Stimulated activated CD8-positive, alpha-beta memory T cell treated with anti-CD3 and anti-CD28 coated beads, Interleukin-7, amount 100 ng/mL, for 1 hour (primary cell): ENCODE results near the gene SCAF4.
"Not testable (repeated sequence)": the region's sequence is repeated elsewhere in the genome, so short reads cannot be mapped to it uniquely, and the experiment has no call there.

ENCODE experiments used
- DNase-seq, 2 donors: peaks; one replicate each; pipeline ENCODE4 v3.0.0-alpha.2; 2020; ENCODE audit warnings: low read depth in 2 of 2

Gene SCAF4

DNA sequence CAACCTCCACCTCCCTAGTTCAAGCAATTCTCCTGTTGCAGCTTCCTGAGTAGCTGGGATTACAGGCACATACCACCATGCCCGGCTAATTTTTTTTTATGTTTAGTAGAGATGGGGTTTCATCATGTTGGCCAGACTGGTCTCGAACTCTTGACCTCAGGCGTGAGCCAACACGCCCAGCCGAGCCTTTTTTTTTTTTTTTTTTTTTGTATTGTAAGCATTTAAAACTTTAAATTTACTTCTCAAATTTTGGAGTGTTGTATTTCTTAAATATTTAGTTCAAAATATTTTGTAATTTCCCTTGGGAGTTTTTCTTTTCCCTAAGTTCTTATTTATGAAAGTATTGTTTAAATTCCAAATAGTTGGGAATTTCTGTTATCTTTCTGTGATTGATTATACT lies 9.2 kb upstream of the SCAF4 start:
- DNase-seq, result no peak

DNA sequence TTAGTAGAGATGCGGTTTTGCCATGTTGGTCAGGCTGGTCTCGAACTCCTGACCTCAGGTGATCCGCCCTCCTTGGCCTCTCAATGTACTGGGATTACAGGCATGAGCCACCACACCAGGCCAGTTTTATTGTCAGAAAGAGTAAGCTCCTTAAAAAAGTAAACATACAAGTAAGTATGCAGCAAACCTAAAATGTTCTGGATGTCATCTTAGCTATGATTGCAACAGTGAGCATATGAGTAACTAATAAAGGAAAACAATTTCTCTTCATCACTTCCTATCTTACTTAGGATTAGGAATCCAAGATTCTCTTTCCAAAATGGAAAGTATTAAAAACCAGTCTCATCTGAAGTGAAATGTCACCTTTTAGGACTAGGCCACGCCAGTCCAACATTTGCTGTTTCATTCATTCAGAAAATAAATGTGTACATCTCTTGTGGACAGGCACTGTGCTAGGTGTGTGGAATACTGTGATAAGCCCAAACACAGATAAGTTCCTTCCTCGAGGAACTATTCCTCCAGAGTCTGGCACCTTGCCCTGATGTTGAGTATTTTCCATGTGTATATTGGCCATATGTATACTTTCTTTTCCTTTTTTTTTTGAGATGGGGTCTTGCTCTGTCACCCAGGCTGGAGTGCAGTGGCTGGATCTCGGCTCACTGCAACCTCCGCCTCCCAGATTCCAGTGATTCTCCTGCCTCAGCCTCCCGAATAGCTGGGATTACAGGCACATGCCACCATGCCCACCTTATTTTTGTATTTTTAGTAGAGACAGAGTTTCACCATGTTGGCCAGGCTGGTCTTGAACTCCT lies 5.9 kb upstream of the SCAF4 start:
- not testable (repeated sequence) for DNase-seq

DNA sequence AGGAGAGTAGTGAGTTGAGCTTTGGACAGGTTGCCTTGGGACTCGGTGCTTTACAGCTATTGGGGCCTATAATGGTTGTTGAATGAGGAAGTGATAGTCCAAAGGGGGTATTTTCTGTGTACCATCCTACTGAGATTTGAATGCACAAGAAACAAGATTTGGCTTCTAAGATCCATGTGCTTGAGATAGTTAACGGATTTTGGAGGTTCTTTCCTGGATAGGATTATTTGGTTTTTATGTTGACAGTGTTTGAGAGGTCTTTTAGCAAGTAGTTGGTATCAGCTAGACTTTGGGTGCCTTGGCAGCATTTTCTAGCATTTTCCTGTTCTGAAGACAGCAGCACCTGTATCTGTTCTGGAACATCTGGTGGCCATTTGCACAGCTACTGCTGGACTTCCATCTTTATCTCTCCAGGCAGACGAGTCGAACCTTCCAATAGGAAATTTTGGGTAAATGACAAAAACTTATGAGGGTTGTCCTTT lies 3.6 kb upstream of the SCAF4 start:
- DNase-seq, result no peak

DNA sequence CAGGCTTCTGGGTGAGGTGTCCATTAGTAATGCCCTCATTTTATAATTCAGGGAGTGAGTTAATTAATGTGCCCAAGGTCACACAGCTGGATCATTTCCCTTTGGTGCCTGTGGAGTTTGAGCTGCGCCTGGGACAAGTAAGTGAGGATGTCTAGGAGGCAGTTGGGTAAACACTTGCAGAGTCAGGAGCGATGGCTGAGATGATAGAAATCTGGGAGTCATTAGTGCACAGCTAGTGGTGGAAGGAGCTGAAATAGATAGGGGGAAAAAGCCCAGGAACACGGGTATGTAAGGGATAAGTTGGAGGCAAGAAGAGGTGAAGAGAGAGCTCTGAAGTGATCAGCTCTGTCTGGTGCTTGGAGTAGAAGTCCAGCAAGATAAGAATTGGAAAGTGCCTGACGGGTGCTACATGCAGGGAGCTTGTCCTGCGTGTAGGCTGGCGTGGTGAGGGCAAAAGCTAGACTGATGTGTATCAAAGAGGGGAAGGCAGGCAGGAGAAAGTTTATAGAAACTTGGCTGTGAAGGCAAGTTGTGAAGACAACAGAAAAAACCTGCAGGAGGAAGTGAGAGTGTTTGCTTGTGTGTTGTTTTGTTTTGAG lies 1.7 kb upstream of the SCAF4 start:
- no peak for DNase-seq

DNA sequence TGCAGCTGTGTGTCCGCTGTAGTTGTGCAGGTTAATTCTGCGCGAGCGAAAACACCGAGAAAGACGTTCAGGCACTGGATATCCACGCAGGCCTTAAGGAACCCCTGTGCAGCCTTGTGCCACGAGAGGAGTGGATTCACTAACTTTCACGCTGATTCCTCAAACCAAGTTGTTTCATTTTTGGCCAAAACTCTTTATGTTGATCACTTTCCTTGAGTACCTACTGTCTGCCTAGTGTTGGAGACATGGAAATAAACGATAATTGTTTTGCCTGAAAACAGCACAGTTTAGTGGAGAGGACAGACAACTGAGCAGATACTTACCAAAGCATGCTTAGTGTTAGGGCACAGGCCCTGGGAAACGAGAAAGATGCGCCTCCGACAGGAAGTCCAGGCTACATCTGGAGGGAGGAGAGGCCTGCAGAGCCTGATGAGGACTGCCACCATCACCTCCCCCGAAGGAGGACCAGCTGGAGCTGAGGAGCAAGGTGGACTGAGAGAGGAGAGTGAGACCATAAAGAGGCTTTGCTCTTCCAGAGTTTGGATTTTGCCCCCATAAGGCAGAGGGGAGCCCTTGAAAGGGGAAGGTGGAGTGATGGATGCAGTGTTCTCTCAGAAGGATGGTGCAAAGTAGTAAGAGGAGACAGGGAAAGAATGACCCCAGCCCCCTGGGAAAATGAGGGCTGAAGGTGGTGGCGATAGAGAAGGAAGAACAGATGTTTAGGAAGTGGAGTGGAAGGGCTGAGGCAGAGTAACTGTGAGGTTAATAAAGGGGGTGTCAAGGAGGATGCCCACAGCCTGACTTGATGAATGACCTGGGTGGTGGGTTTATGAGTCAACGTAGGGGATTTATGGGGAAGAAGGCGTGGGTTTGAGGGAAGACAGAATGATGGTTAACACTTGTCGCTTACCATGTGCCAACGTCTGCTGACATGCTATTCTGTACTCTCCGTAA lies 956 bp upstream of the SCAF4 start:
- DNase-seq, result no peak

DNA sequence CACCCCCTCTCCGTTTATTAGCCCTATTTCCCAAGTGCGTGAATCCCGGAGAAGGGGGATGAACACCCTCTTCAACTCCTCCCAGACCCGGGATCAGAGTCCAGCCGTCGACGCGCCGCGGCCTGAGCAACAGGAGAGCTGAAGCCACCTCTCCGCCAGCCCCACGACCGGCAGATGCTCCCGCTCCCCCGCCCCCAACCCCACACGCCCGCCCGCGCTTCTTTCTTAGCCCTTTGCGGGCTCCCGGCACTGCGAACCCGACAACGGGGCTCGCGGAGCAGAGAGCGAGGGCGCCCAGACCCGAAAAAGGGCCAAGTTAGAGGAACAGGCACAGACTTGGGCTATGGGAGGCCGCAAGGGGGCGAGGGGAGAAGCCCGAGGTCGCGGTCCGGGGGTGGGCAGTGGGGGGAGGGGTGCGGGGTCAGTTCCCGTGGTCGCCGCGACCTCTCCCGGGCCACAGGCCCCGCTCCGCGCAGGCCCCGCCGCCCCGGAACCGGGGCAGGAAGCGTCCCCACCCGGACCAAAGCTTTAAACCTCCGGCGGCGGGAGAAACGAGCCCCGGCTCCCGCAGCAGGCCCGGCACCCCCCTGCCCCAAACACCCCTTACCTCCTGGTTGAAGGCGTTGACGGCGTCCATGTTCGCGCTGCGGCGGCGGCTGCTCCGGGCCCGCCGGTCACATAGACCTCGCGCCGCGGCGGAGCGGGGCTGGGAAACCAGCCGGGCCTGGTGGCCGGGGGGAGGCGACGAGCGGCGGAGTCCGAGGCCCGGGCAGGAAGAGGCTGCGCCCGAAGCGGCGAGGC lies 662 bp downstream of the SCAF4 start:
- DNase-seq, result peak in 1 of 2 donors; percentile 10

DNA sequence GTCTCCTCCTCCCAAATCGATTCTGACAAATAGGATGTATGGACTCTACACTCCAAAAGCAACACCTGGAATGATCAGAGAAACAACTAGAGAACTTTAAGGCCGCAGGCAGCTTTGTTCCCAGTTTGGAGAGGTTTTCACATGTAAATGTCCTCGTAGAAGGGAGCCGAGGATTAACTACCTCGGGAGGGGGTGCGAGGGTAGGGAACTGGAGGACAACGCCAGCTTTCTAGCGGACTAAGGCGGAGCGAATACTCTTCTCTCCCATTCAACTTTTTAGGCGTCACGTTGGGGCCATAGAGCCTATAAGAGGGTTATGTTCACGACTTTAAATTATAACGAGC lies 1.2 kb downstream of the SCAF4 start:
- no peak for DNase-seq

DNA sequence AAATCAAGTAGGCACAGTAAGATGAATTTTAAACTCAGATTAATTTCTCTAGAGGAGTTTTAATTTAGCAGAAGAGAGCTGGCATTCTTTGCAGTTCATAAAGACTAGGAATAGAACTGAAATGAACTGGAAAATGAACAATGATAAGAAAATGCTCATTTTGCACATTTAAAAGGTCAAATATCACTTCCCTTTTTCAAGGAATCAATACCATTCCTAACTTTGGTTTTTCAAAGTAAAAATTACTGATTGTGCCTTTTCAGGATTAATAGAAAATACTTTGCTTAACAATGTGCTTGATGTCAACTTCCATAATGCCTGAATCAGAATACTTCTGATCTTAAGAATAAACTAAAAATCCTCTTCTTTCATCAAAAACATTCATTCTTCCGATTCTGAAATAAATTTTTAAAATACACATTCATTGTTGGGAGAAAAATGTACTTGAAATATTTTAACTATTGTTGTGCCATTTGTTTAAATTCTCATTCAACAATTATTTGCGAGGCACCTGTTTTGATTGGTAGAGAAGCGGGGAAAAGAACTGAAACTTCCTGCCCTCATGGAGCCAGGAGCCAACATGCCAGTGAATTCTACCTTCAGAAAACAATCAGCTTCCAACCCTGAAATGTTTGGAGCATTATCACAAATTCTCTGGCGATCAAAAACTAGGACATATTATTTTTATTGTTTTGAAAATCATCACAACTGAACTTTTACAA lies 2.1 kb downstream of the SCAF4 start:
- DNase-seq, result no peak

DNA sequence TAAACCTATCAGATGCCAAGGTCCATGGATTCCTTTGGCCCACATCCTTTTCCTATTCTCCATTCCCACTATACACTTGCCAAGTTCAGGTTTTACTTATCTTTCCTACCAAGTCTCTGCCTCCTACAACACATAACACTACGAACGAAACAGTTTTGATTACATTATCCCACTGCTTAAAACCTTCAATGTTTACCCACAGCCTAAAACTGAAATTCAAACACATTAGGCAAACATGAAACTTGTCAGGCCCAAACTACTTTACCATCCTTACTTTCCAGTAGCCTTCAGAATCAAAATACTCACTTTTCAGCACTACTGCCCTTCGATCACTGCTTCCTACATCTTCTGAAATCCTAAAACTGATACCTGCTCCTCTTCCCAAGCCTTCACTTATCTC lies 3.0 kb downstream of the SCAF4 start:
- no peak for DNase-seq

DNA sequence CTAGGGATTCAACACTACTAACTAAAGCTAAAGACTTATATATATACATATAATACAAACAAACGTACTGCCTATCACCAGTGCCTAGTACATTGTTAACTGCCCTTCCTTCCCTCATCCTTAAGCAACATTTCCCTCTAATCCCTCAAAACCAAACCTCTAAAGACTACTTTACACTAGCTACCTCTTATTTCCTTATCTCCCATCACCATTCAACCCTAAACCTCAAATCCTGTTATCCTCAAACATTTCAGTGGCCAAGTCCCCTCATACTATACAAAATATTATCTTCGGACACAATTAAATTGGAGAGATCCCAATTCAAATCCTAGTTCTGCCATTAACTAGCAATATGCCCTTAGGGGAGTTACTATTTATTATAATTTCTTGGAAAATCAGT lies 3.7 kb downstream of the SCAF4 start:
- no peak for DNase-seq

DNA sequence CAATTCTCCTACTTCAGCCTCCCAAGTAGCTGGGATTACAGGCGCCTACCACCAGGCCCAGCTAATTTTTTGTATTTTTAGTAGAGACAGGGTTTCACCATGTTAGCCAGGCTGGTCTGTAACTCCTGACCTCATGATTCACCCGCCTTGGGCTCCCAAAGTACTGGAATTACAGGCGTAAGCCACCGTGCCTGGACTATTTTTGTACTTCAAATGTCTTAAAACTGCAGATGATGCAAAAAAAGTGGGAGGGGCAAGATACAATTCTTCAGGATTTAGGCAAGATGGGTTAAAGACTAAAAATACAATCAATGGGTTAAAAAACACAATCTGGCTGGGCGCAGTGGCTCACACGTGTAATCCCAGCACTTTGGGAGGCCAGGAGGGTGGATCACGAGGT lies 4.7 kb downstream of the SCAF4 start:
- no peak for DNase-seq

DNA sequence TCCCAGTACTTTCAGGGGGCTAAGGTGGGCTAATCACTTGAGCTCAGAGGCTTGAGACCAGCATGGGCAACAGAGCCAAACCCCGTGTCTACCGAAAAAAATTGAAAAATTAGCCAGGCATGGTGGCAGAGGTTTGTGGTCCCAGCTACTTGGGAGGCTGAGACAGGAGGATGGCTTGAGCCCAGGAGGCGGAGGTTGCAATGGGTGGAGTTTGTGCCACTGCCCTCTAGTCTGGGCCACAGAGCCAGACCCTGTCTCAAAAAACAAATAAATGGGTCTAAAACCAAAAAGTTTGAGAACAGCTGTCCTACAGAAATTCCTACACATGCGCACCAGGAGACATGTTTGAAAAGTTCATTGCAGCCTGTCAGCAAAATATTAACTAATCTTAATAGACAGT lies 5.5 kb downstream of the SCAF4 start:
- no peak for DNase-seq

DNA sequence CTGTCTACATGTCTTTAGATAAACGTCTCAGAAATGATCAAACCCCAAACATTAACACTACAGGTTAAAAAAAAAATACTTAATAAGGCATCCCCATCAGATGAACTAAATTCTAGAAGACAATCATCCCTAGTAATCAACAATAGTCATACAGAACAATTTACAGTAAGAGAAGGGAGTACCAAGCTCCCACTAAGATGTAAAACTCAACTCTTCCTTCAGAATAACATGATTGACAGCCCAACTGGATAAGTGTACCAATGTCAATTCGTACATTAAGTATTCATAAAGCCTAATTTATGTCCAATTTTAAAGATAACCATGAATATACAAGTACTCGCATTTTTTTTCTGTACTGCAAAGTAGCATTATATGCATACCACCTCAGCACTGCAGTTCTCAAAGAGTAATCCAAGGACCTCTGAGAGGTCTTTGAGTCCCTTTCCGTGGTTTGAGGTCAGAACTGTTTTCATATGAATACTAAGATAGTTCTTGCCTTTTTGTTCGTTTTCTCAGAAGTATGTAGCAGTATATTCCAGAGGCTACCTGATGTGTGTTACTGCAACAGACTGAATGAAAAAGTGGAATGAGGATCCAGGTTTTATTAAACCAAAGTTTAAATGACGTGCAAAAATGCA lies 6.6 kb downstream of the SCAF4 start:
- DNase-seq, result no peak

DNA sequence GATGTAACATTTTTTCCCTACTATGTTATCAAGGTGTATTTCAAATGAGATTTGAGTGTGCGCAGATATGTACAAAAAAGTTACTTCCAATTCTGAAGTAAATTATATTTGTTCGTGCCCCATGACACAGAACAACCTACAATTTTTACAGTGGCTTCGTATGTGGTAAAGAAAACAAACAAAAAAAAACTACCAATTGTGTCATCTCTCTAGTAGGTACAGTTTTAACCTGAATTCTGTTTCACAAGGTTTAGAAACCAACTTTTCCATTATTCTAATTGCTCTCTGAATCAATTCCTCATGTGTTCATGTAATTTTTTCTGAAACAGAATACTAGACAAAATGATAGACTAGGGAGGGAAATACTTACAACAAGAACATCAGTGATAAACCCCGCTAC lies 7.4 kb downstream of the SCAF4 start:
- no peak for DNase-seq

DNA sequence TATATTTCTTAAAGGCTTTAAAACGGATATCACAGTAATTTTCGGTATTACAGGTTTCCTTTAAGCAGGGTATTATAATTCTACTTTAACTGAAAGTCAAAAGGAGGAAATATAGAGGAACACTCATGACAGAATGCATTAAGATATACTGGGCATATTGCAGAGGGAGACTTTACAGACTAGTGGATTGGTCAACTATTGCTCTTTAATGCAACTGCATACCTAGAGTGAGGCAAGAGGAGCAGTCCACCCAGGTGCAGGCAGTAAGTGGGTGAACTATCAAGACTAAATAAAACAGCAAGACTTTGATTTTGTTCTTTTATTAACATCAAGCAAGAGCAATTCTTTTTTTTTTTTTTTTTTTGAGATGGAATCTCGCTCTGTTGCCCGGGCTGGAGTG lies 10.5 kb downstream of the SCAF4 start:
- DNase-seq, result no peak

DNA sequence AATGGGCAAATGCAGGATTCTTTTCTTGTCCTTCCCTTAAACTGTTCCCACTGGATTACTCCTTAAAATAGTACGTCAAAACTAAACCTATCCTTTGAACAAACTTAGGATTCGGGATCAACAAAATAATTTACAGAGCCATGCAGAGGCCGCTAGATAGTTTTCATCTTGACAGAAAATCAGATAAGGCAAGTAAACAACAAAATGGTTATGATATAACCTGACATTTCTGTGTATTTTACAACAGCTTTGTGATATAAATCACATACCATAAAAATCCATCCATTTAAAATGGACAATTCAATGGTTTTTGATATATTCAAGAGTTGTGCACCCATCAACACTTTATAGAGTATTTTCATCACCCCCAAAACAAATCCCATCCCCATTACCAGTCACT lies 11.2 kb downstream of the SCAF4 start:
- no peak for DNase-seq

DNA sequence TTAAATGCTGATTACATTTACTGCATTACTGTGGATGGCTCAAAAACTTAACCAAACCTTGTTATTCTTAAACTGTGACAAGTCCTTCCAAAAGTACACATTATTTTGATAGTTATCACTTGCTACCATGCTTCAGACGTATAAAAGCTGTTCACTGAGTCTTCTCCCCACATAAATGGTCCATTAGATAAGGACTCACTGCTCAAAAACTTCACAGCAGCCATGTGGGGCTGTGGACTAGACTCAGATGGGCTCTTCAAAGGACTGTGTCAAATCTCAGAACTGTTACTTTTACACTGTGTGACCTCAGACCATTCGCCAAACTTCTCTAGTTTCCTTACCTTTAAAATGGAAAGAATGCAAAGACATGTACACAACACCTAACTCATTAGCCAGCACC lies 11.6 kb downstream of the SCAF4 start:
- DNase-seq, result no peak

DNA sequence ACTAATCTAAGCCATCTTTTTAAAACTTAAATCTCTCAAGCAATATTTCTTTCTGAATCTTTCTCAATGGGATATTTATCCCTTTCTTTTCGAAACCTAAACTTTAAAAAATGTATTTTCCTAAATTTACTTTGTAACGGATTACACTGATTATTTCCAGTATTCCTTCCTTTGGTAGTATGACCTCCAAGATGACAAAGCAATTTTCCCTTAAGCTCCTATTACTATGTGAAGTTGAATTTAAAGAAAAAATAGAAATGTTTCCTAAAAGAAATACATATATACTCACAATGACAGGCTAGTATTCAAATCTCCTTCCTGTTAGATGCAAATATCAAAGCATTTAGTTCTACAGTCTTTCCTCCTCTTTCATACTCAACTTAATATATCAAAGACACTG lies 15.8 kb downstream of the SCAF4 start:
- no peak for DNase-seq

DNA sequence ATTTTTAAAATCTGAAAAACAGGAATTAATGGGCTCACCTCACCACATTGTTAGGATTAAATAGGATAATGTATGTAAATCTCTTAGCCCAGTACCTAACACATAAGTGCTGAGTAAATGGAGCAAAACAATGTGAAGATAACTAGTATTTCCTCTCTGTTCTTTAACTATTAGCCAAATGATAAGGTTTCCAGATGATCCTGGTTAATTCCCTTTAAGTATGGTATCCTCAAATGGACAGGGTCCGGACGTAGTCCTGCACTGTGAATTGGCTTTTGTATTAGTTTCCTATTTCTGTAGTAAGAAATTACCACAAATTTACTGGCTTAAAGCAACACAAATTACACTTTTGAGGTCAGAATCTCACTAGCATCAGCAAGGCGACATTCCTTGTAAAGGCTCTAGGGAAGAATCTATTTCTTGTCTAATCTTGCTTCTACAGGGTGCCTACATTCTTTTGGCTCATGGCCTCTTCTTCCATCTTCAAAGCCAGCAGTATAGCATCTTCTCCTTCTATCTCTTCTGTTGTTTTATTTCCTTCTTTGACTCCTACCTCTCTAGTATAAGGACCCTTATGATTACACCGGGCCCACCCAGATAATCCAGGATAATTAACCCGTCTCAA lies 17.1 kb downstream of the SCAF4 start:
- no peak for DNase-seq
